AML-193 (cell line): Measurements from ENCODE around the gene USP17L11.
"Not testable (repeated sequence)": the region's sequence is repeated elsewhere in the genome, so short reads cannot be mapped to it uniquely, and the experiment has no call there.

Experiments used
- DNase-seq, 2 experiments: peaks; one replicate each; lab custom pipeline; 2025; lab: John Stamatoyannopoulos, UW

USP17L11 gene

GRCh38 chr4:9215105-9215504 lies at the start of gene USP17L11:
Gene USP17L11 (plus strand): TSS chr4:9215405. CDS start chr4:9215405, 0 bp downstream.
- DNase-seq = not testable (repeated sequence)

GRCh38 chr4:9165990-9166389 lies 49.2 kb upstream of the USP17L11 start:
- not testable (repeated sequence) for DNase-seq

- DNase-seq = not testable (repeated sequence)
These were observed 45.3 kb upstream of the USP17L11 start, which contains the start of gene FAM90A26 for GRCh38 chr4:9169791-9170459. Gene FAM90A26 (plus strand): TSS chr4:9170409. CDS start chr4:9173173, 2,764 bp downstream.

GRCh38 chr4:9210357-9210756 lies 4.8 kb upstream of the USP17L11 start, which contains the start of gene USP17L10:
Gene USP17L10 (plus strand): TSS chr4:9210657. CDS start chr4:9210657, 0 bp downstream.
- DNase-seq = not testable (repeated sequence)

GRCh38 chr4:9214701-9215100 lies 504 bp upstream of the USP17L11 start:
- DNase-seq = not testable (repeated sequence)

GRCh38 chr4:9219852-9220251 lies 4.6 kb downstream of the USP17L11 start, which contains the start of gene USP17L12:
Gene USP17L12 (plus strand): TSS chr4:9220152. CDS start chr4:9220152, 0 bp downstream.
- DNase-seq = not testable (repeated sequence)

GRCh38 chr4:9224596-9224995 lies 9.4 kb downstream of the USP17L11 start, which contains the start of gene USP17L13:
Gene USP17L13 (plus strand): TSS chr4:9224896. CDS start chr4:9224896, 0 bp downstream.
- not testable (repeated sequence) for DNase-seq

GRCh38 chr4:9230249-9230648 lies 15.0 kb downstream of the USP17L11 start:
- DNase-seq = not testable (repeated sequence)

- not testable (repeated sequence) for DNase-seq
These were observed 18.9 kb downstream of the USP17L11 start, which contains the start of gene USP17L15 for GRCh38 chr4:9234085-9234484. Gene USP17L15 (plus strand): TSS chr4:9234385. CDS start chr4:9234385, 0 bp downstream.

GRCh38 chr4:9238461-9238860 lies 23.3 kb downstream of the USP17L11 start:
- not testable (repeated sequence) for DNase-seq

- not testable (repeated sequence) for DNase-seq
These were observed 28.4 kb downstream of the USP17L11 start, which contains the start of gene USP17L17 for GRCh38 chr4:9243579-9243978. Gene USP17L17 (plus strand): TSS chr4:9243879. CDS start chr4:9243879, 0 bp downstream.

GRCh38 chr4:9247953-9248680 lies 32.9 kb downstream of the USP17L11 start, which contains the start of gene USP17L18:
Gene USP17L18 (plus strand): TSS chr4:9248630. CDS start chr4:9248630, 0 bp downstream.
- not testable (repeated sequence) for DNase-seq

GRCh38 chr4:9253078-9253477 lies 37.9 kb downstream of the USP17L11 start, which contains the start of gene USP17L19:
Gene USP17L19 (plus strand): TSS chr4:9253378. CDS start chr4:9253378, 0 bp downstream.
- not testable (repeated sequence) for DNase-seq

GRCh38 chr4:9257824-9258223 lies 42.6 kb downstream of the USP17L11 start, which contains the start of gene USP17L20:
Gene USP17L20 (plus strand): TSS chr4:9258124. CDS start chr4:9258124, 0 bp downstream.
- DNase-seq = not testable (repeated sequence)

- not testable (repeated sequence) for DNase-seq
These were observed 47.4 kb downstream of the USP17L11 start, which contains the start of gene USP17L21 for GRCh38 chr4:9262572-9262971. Gene USP17L21 (plus strand): TSS chr4:9262872. CDS start chr4:9262872, 0 bp downstream.
